ENCODE measurements around the gene UMODL1.

The UMODL1 gene

GRCh38 chr21:42102991-42103390, 31.9 kb downstream of the UMODL1 start:
- no peak for TF ChIP-seq CTCF (IDR thresholded peaks at IDR 0.05; ENCODE audit: extremely low read depth, missing control alignments)

GRCh38 chr21:42103843-42104242, 32.7 kb downstream of the UMODL1 start:
- no peak for DNase-seq (ENCODE audit: low spot score)

More at GRCh38 chr21:42102991-42103390, 31.9 kb downstream of the UMODL1 start:
- no peak for DNase-seq (ENCODE audit: low spot score)

GRCh38 chr21:42105476-42106315, 34.6 kb downstream of the UMODL1 start:
- no peak for DNase-seq (ENCODE audit: low spot score)
- no peak for TF ChIP-seq CTCF (IDR thresholded peaks at IDR 0.05; ENCODE audit: extremely low read depth, missing control alignments)

More at GRCh38 chr21:42103843-42104242, 32.7 kb downstream of the UMODL1 start:
- no peak for TF ChIP-seq CTCF (IDR thresholded peaks at IDR 0.05; ENCODE audit: extremely low read depth, missing control alignments)

- TF ChIP-seq CTCF (IDR thresholded peaks at IDR 0.05; ENCODE audit: extremely low read depth, missing control alignments), result no peak
- no peak for DNase-seq (ENCODE audit: low spot score)
Measured at GRCh38 chr21:42106425-42106824, 35.3 kb downstream of the UMODL1 start.

GRCh38 chr21:42107177-42107880, 36.2 kb downstream of the UMODL1 start:
- no peak for TF ChIP-seq CTCF (IDR thresholded peaks at IDR 0.05; ENCODE audit: extremely low read depth, missing control alignments)
- DNase-seq (ENCODE audit: low spot score), result no peak

- TF ChIP-seq CTCF (IDR thresholded peaks at IDR 0.05; ENCODE audit: extremely low read depth, missing control alignments), result peak; percentile 81
- DNase-seq (ENCODE audit: low spot score), result peak; percentile 90
Measured at GRCh38 chr21:42107881-42108553, 36.9 kb downstream of the UMODL1 start.
